Ishikawa (cell line): Measurements from ENCODE around the gene BDNF.

Source experiments
- CEBPB ChIP-seq: IDR thresholded peaks from 2 replicates; pipeline ENCODE4 v1.6.1; 2012
- CREB1 ChIP-seq: IDR thresholded peaks from 2 replicates; pipeline ENCODE4 v1.6.1; 2012; ENCODE audit warnings: low read depth
- EGR1 ChIP-seq: IDR thresholded peaks from 2 replicates; pipeline ENCODE4 v1.6.1; 2012
- EP300 ChIP-seq: IDR thresholded peaks from 2 replicates; pipeline ENCODE4 v1.6.1; 2012; ENCODE audit warnings: borderline replicate concordance
- FOXM1 ChIP-seq: IDR thresholded peaks from 2 replicates; pipeline ENCODE4 v1.6.1; 2012; ENCODE audit warnings: low read depth, borderline replicate concordance
- NFIC ChIP-seq: IDR thresholded peaks from 2 replicates; pipeline ENCODE4 v1.6.1; 2012
- RAD21 ChIP-seq: IDR thresholded peaks from 2 replicates; pipeline ENCODE4 v1.6.1; 2012; ENCODE audit warnings: low read depth
- TCF12 ChIP-seq: IDR thresholded peaks from 2 replicates; pipeline ENCODE4 v1.6.1; 2012; ENCODE audit warnings: low read depth
- TEAD4 ChIP-seq: IDR thresholded peaks from 2 replicates; pipeline ENCODE4 v1.6.1; 2012
- YY1 ChIP-seq: IDR thresholded peaks from 2 replicates; pipeline ENCODE4 v1.6.1; 2012; ENCODE audit warnings: low read depth
- ZBTB7A ChIP-seq: IDR thresholded peaks from 2 replicates; pipeline ENCODE4 v1.6.1; 2012; ENCODE audit warnings: low read depth
- TF ChIP-seq, protein P1 (sequence below): IDR thresholded peaks from 2 replicates; pipeline ENCODE4 v1.6.1; 2012
- TF ChIP-seq, protein P2 (sequence below): IDR thresholded peaks from 2 replicates; pipeline ENCODE4 v1.6.1; 2012

DNA sequence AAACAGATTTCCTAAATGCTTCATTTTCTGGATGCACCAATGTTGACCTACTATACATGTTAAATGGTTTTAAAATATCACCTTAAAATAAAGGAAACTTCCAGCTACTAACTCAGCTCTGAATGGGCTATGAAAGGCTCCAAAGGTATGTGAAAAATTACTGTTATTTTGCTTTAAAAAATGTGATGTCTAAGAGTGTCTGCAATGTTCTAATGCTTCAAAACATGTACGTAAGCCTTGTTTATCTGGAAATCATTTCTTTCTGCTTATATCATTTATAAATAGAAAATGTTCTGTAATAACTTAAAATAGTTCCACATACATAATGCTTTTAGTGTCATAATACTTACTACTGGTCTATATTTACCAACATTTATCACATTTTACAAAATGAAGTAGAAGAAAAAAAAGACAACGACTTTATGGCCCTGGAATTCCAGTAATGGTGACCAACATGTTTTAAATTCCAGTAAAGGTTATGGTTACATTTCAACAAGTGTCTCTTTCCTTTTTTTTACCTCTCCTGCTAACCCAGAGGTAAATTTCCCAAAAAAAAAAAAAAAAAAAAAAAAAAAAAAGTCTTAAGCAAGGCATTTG, 2.5 kb downstream of the BDNF start:
- TF ChIP-seq CEBPB (no peak), EGR1 (no peak), RAD21 (no peak), TEAD4 (no peak), FOXM1 (no peak), TCF12 (no peak), NFIC (no peak), EP300 (no peak), ZBTB7A (no peak), CREB1 (no peak), YY1 (no peak)
- TF ChIP-seq, protein P1, sequence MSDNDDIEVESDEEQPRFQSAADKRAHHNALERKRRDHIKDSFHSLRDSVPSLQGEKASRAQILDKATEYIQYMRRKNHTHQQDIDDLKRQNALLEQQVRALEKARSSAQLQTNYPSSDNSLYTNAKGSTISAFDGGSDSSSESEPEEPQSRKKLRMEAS = no peak
- TF ChIP-seq, protein P2, sequence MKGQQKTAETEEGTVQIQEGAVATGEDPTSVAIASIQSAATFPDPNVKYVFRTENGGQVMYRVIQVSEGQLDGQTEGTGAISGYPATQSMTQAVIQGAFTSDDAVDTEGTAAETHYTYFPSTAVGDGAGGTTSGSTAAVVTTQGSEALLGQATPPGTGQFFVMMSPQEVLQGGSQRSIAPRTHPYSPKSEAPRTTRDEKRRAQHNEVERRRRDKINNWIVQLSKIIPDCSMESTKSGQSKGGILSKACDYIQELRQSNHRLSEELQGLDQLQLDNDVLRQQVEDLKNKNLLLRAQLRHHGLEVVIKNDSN = no peak
